ENCODE data around the gene ATP6V1C2. TPM values are rescaled to one million over a fixed set of nuclear protein-coding genes. Genes with fewer than 3 reads are reported as not detected.
"Not testable (repeated sequence)": the region's sequence is repeated elsewhere in the genome, so short reads cannot be mapped to it uniquely, and the experiment has no call there.

Gene ATP6V1C2
- polyA plus RNA-seq, 1 donor from 2014 or later, result 0.30 TPM

DNA sequence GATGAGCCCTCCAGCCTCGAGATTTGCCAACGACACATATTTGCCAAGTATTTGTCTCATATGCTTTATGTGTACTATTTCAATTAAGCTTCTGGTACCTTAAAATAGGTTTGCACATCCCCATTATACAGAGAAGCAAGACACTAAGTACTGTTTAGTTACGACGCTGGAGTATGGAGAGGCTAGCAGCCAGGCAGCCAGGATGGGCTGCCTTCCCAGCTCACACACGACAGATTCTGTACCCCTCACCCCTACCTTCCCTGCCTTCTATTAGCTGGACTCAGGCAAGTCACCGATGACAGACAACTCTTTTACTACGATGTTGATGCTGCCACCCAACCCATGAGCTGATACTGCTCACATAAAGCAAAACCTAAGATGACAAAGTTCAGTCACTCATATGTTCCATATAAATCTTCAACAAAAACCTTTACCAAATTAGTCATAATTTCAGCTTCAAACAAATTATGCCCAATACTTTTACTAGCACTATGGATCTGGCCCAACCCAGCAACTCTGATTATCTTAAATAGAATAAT is 74.1 kb downstream of the ATP6V1C2 start:
- peaks cover 7% of the 10 kb centered on the region for H3K36me3 Mint-ChIP-seq
- H3K4me3 Mint-ChIP-seq, result no peak overlapping the region
- H3K4me1 Mint-ChIP-seq, result peaks cover 0 to 7% (median 0%) of the 10 kb centered on the region in 3 donors
- no peak overlapping the region for H3K27ac Mint-ChIP-seq
- H3K27me3 Mint-ChIP-seq, result no peaks in the 10 kb centered on the region
- no peaks in the 10 kb centered on the region for H3K9me3 Mint-ChIP-seq

DNA sequence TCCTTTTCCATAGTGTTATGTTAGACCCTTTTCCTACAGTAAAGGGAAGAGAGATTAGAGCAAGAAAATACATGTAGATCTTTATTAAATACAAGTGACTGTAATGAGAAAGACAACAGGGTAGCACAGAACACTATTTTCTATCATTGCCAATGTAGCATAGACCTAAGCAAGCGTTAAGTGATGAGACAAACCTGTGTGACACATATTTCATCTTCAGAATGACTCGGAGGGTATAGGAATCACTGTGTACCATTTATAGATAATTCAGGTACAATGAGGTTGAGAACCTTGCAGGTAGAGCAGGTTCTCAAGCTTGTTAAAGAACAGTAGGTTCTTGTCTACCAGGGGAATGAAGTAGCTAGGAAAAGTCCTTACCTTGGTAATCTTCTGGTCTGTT is 75.3 kb downstream of the ATP6V1C2 start:
- H3K9me3 Mint-ChIP-seq, result no peaks in the 10 kb centered on the region
- H3K27ac Mint-ChIP-seq, result no peak overlapping the region
- peaks cover 0 to 4% (median 2%) of the 10 kb centered on the region in 3 donors for H3K4me1 Mint-ChIP-seq
- H3K4me3 Mint-ChIP-seq, result no peak overlapping the region
- peaks cover 4% of the 10 kb centered on the region for H3K36me3 Mint-ChIP-seq
- no peaks in the 10 kb centered on the region for H3K27me3 Mint-ChIP-seq

GRCh38 chr2:10798783-10799182 is 77.4 kb downstream of the ATP6V1C2 start:
- no peak overlapping the region for H3K4me3 Mint-ChIP-seq
- no peak overlapping the region for H3K27ac Mint-ChIP-seq
- peaks cover 10 to 12% (median 11%) of the 10 kb centered on the region in 3 donors for H3K4me1 Mint-ChIP-seq
- H3K27me3 Mint-ChIP-seq, result no peaks in the 10 kb centered on the region
- H3K36me3 Mint-ChIP-seq, result peaks cover 4% of the 10 kb centered on the region
- no peaks in the 10 kb centered on the region for H3K9me3 Mint-ChIP-seq

- Mint-ChIP-seq H3K36me3 (no peaks in the 10 kb centered on the region), H3K27ac (no peak overlapping the region)
These were observed 78.7 kb downstream of the ATP6V1C2 start for GRCh38 chr2:10800163-10800562.

GRCh38 chr2:10802657-10803056 is 81.2 kb downstream of the ATP6V1C2 start:
- peaks cover 19 to 25% (median 20%) of the 10 kb centered on the region in 3 donors for H3K4me1 Mint-ChIP-seq
- H3K27ac Mint-ChIP-seq, result no peak overlapping the region
- no peaks in the 10 kb centered on the region for H3K27me3 Mint-ChIP-seq
- H3K4me3 Mint-ChIP-seq, result no peak overlapping the region
- H3K36me3 Mint-ChIP-seq, result peaks cover 3% of the 10 kb centered on the region
- no peaks in the 10 kb centered on the region for H3K9me3 Mint-ChIP-seq

More at GRCh38 chr2:10800163-10800562, 78.7 kb downstream of the ATP6V1C2 start:
- Mint-ChIP-seq H3K4me3 (no peak overlapping the region), H3K4me1 (peaks cover 10 to 12% (median 11%) of the 10 kb centered on the region in 3 donors), H3K27me3 (no peaks in the 10 kb centered on the region), H3K9me3 (no peaks in the 10 kb centered on the region)

DNA sequence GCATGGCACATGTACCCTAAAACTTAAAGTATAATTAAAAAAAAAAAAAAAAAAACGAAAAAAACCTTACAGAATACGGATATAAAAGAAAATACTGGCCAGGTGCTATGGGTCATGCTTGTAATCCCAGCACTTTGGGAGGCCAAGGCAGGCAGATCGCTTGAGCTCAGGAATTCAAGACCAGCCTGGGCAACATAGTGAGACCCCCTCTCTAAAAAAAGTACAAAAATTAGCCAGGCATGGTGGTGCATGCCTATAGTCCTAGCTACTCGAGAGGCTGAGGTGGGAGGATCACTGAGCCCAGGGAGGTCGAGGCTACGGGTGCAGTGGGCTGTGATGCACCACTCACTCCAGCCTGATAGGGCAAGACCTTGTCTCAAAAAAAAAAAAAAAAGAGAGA is 84.6 kb downstream of the ATP6V1C2 start:
- not testable (repeated sequence) for H3K27me3 Mint-ChIP-seq, H3K36me3 Mint-ChIP-seq, H3K27ac Mint-ChIP-seq, H3K9me3 Mint-ChIP-seq
- H3K4me1 Mint-ChIP-seq, result peaks cover 37 to 50% (median 46%) of the 10 kb centered on the region in 3 donors
- H3K4me3 Mint-ChIP-seq, result peak overlapping the region in 1 of 4 donors; percentile 47

- Mint-ChIP-seq H3K36me3 (peaks cover 3% of the 10 kb centered on the region), H3K4me3 (peak overlapping the region in 1 of 4 donors; percentile 69), H3K4me1 (peaks cover 39 to 52% (median 50%) of the 10 kb centered on the region in 3 donors), H3K27ac (no peak overlapping the region), H3K9me3 (no peaks in the 10 kb centered on the region), H3K27me3 (no peaks in the 10 kb centered on the region)
These were observed 85.1 kb downstream of the ATP6V1C2 start for GRCh38 chr2:10806543-10806942.

DNA sequence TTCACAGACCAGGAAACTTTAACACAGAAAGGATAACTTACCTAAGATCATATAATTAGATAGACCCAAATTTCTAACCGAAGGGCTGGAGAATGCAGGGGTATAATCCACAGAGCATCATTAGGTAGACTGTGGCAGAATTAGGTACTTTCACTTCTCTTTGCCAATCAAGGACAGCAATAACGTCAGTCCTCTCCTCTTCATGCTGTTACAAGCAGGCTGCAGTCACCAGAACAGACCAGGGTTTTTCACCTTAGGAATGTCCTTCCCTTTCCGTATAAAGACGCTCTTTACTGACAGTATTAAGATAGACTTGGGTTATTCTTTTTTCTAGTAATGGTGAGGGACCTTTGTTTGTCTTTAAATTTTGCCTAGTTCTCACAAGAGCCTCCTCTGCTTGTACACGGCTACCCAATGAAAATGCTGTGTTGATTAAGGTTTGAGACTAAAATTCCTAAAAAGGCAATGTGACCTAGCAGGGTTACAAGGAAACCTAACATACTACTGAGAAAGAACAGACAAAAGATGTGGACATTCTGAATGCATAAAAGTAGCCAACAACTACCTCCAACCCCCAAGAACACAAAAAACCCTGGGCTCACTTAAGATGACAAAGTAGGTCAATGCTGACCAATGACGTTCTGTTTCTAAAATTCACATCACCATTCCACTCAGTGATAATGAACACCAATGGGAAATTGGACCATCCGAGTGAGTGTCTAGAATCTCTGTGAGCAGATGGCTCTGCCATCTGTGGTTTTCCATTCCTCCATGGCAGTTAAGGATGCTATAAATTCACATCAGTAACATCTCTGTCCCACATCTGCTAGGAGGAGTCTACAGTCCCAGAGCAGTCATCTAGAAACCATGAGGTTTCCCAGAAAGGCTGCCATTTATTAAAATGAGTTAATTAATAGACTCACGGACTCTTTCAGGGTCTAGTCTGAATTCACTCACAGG is 89.1 kb downstream of the ATP6V1C2 start:
- Mint-ChIP-seq H3K4me3 (peak overlapping the region; percentile 65 to 98 (median 94)), H3K9me3 (no peaks in the 10 kb centered on the region), H3K36me3 (peaks cover 3% of the 10 kb centered on the region), H3K4me1 (peaks cover 38 to 44% (median 43%) of the 10 kb centered on the region in 3 donors), H3K27ac (peak overlapping the region; percentile 60 to 98 (median 93)), H3K27me3 (no peaks in the 10 kb centered on the region)

DNA sequence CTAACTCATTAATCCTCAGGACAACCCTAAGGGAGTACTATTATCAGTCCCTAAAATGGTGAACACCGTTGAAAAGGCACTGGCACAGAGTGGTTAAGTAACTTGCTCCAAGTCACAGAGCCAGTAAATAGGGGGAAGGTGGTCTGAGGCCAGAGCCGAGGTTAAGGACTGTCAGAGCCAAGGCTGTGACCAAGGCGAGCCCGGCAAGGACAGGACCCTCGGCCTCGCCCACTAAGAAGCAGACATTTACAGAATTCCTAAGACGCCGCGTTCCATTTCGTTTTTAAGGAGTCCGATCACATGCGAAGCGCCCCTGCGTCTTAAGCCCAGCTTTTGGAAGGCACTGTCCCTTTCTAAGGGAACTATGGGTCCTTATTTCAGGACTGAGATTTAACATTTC is 90.1 kb downstream of the ATP6V1C2 start:
- Mint-ChIP-seq H3K27ac (peak overlapping the region; percentile 60 to 98 (median 93)), H3K4me3 (peak overlapping the region; percentile 65 to 98 (median 94)), H3K4me1 (peaks cover 38 to 44% (median 41%) of the 10 kb centered on the region in 3 donors), H3K36me3 (peaks cover 3% of the 10 kb centered on the region), H3K9me3 (no peaks in the 10 kb centered on the region), H3K27me3 (no peaks in the 10 kb centered on the region)

- H3K27ac Mint-ChIP-seq, result peak within 1 kb of the TSS; percentile 72 to 98 (median 93)
- peaks cover under 1% of the 10 kb centered on the region for H3K36me3 Mint-ChIP-seq
- no peaks in the 10 kb centered on the region for H3K27me3 Mint-ChIP-seq
- H3K4me1 Mint-ChIP-seq, result peaks cover 29 to 35% (median 31%) of the 10 kb centered on the region in 3 donors
- peak within 1 kb of the TSS; percentile 65 to 98 (median 94) for H3K4me3 Mint-ChIP-seq
- no peaks in the 10 kb centered on the region for H3K9me3 Mint-ChIP-seq
These were observed 91.1 kb downstream of the ATP6V1C2 start, which contains the start of gene PDIA6 for GRCh38 chr2:10812362-10813162. Gene PDIA6, minus strand, starts transcription at chr2:10812785. Its CDS starts 89 bp downstream, at chr2:10812696.

GRCh38 chr2:10813163-10814138 is 92.0 kb downstream of the ATP6V1C2 start:
- peaks cover 21 to 26% (median 22%) of the 10 kb centered on the region in 3 donors for H3K4me1 Mint-ChIP-seq
- H3K27me3 Mint-ChIP-seq, H3K36me3 Mint-ChIP-seq, H3K9me3 Mint-ChIP-seq: not testable (repeated sequence)
- peak overlapping the region in 2 of 3 donors; percentile 72 to 86 for H3K27ac Mint-ChIP-seq
- peak overlapping the region; percentile 82 to 95 (median 88) for H3K4me3 Mint-ChIP-seq

DNA sequence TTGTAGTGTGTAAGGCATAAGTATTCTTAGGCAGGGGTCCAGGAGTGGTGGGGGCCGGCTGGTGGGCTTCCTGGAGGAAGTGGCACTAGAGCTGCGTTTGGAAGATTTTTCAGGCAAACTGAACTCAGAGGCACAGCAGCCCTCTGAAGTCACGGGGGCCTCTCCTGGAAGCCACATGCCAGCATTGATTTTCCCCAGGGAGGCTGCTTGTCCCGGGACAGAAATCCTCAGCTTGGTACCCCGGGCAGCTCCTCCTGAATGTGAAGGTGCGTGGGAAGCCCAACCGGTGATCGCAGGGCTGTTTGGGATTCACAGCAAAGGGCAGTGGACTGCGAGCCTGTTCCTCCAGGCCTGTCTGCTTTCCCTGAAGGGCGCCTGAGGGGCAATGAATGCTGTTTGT is 92.7 kb downstream of the ATP6V1C2 start:
- Mint-ChIP-seq H3K27ac (no peak overlapping the region), H3K9me3 (no peaks in the 10 kb centered on the region), H3K4me3 (peak overlapping the region; percentile 18 to 82 (median 56))

DNA sequence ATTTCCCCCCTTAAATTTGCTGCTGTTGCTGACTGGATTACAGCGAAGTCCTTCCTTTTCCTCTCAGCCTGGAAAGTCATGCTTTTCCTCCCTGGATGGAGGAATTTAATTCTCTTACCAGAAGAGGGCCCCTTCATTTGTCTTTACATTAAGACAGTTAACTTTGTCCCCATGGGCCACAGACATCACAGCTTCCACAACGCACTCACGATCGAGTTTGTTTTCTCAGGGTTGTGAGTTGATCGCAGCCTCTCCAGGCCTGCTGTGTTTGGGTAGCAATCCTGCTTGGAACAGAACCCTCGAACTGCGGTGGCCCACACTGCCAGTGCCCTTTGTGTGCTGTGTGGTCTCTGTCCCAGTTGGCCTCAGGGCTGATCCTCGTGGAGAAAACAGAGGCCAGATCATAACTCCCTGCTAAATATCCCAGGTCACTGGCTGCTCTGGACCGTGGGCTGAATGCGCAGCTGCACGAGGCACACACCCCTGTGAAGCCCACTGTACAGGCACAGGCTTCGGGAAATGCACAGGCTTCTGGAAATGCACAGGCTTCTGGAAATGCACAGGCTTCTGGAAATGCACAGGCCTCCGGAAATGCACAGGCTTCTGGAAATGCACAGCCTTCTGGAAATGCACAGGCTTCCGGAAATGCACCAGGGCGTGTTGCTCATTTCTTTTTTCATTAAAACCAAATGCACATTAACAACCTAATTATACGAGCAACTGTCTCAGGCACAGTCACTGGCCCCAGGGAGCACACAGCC is 93.3 kb downstream of the ATP6V1C2 start:
- Mint-ChIP-seq H3K27ac (no peak overlapping the region), H3K9me3 (no peaks in the 10 kb centered on the region), H3K27me3 (no peaks in the 10 kb centered on the region), H3K4me1 (peaks cover 17 to 21% (median 20%) of the 10 kb centered on the region in 3 donors), H3K4me3 (peak overlapping the region in 2 of 4 donors; percentile 78 to 82), H3K36me3 (no peaks in the 10 kb centered on the region)

More for the DNA sequence above, 92.7 kb downstream of the ATP6V1C2 start:
- peaks cover 19 to 24% (median 20%) of the 10 kb centered on the region in 3 donors for H3K4me1 Mint-ChIP-seq
- no peaks in the 10 kb centered on the region for H3K36me3 Mint-ChIP-seq
- H3K27me3 Mint-ChIP-seq, result no peaks in the 10 kb centered on the region

All from IgD-negative memory B cell (primary cell).